HEK293 (cell line): ENCODE results near the gene RGS9BP.

ENCODE experiments used
- BCL6B ChIP-seq: fragments of 450-650 bp; formaldehyde crosslinking; IDR thresholded peaks from 2 replicates; pipeline ENCODE4 v1.5.1; 2017; ENCODE audit warnings: missing biosample characterization, missing genetic modification characterization
- CTCF ChIP-seq: fragments of 450-650 bp; formaldehyde crosslinking; IDR thresholded peaks from 2 replicates; pipeline ENCODE4 v1.5.1; 2016; ENCODE audit warnings: missing biosample characterization, missing genetic modification characterization
- SETDB1 ChIP-seq: IDR thresholded peaks from one replicate; pipeline ENCODE4 v1.6.1; 2017; ENCODE audit warnings: mild to moderate bottlenecking, low read length, moderate library complexity, mixed read lengths; ENCODE audit not compliant: insufficient read length
- TCF7L2 ChIP-seq: IDR thresholded peaks from 2 replicates; pipeline ENCODE4 v1.6.1; 2011; ENCODE audit warnings: low read depth, mild to moderate bottlenecking, inconsistent platforms, low read length, moderate library complexity, borderline replicate concordance
- ZNF423 ChIP-seq: fragments of 450-650 bp; formaldehyde crosslinking; IDR thresholded peaks from 2 replicates; pipeline ENCODE4 v1.5.1; 2016; ENCODE audit warnings: missing biosample characterization, missing genetic modification characterization
- ZNF610 ChIP-seq: fragments of 450-650 bp; formaldehyde crosslinking; IDR thresholded peaks from 2 replicates; pipeline ENCODE4 v1.5.1; 2016; ENCODE audit warnings: missing biosample characterization, missing genetic modification characterization, borderline replicate concordance
- ZNF629 ChIP-seq: fragments of 450-650 bp; formaldehyde crosslinking; IDR thresholded peaks from 2 replicates; pipeline ENCODE4 v1.5.1; 2017; ENCODE audit warnings: missing biosample characterization, missing genetic modification characterization

- TF ChIP-seq CTCF (tag by site-specific recombination) (no peak), ZNF423 (tag by site-specific recombination) (no peak), ZNF629 (tag by site-specific recombination) (no peak), BCL6B (tag by site-specific recombination) (no peak), TCF7L2 (no peak), SETDB1 (no peak), ZNF610 (tag by site-specific recombination) (no peak)
Measured at GRCh38 chr19:32682317-32682716, 6.7 kb downstream of the RGS9BP start.
